ENCODE data around the gene KCNAB1.

GRCh38 chr3:156353563-156353962 is 233.2 kb downstream of the KCNAB1 start:
- no peak for TF ChIP-seq CTCF (conservative IDR thresholded peaks at IDR 0.05; ENCODE audit: low read length)
- TF ChIP-seq EZH2phosphoT487 (IDR thresholded peaks at IDR 0.05; ENCODE audit: borderline replicate concordance, low read depth, low read length), result no peak

Data from OCI-LY7 (cell line).